H9 (cell line): ENCODE data around the gene ARFGEF2. TPM values are rescaled to one million over a fixed set of nuclear protein-coding genes. Genes with fewer than 3 reads are reported as not detected.
A peak's percentile ranks its signal among the peaks of the same experiment; 100 is the strongest.

ENCODE experiments used
- DNase-seq: peaks from one replicate; pipeline ENCODE4 v3.0.0-alpha.2; 2017
- H2AFZ ChIP-seq: one replicate; pipeline ENCODE4 v1.6.1; 2013; ENCODE audit warnings: mild to moderate bottlenecking, low read length, control low read depth, moderate library complexity
- H2AK5ac ChIP-seq: 2 replicates; pipeline ENCODE4 v1.6.1; 2013; ENCODE audit warnings: low read length, control low read depth, mixed read lengths; ENCODE audit not compliant: insufficient read length
- H2BK120ac ChIP-seq: one replicate; pipeline ENCODE4 v1.6.1; 2013; ENCODE audit warnings: low read depth, mild to moderate bottlenecking, low read length, control low read depth, inconsistent platforms; ENCODE audit not compliant: poor library complexity, severe bottlenecking
- H2BK12ac ChIP-seq: 2 replicates; pipeline ENCODE4 v1.6.1; 2013; ENCODE audit warnings: low read length, control low read depth, mixed read lengths, low read depth; ENCODE audit not compliant: insufficient read length
- H2BK15ac ChIP-seq: 2 replicates; pipeline ENCODE4 v1.6.1; 2013; ENCODE audit warnings: low read depth, low read length, control low read depth
- H2BK20ac ChIP-seq: one replicate; pipeline ENCODE4 v1.6.1; 2013; ENCODE audit warnings: low read depth, mild to moderate bottlenecking, low read length, control low read depth, inconsistent platforms; ENCODE audit not compliant: poor library complexity, severe bottlenecking
- H2BK5ac ChIP-seq: 2 replicates; pipeline ENCODE4 v1.6.1; 2013; ENCODE audit warnings: low read length, control low read depth, mixed read lengths; ENCODE audit not compliant: insufficient read length
- H3K14ac ChIP-seq: 2 replicates; pipeline ENCODE4 v1.6.1; 2013; ENCODE audit warnings: low read length, control low read depth; ENCODE audit not compliant: insufficient read depth
- H3K18ac ChIP-seq: 2 replicates; pipeline ENCODE4 v1.6.1; 2013; ENCODE audit warnings: low read depth, mild to moderate bottlenecking, mixed read lengths, low read length, control low read depth; ENCODE audit not compliant: insufficient read length
- H3K23ac ChIP-seq: 2 replicates; pipeline ENCODE4 v1.6.1; 2013; ENCODE audit warnings: low read length, control low read depth, mixed read lengths, low read depth; ENCODE audit not compliant: insufficient read length
- H3K23me2 ChIP-seq: 2 replicates; pipeline ENCODE4 v1.6.1; 2013; ENCODE audit warnings: low read depth, mild to moderate bottlenecking, mixed read lengths, low read length, control low read depth; ENCODE audit not compliant: insufficient read length, poor library complexity, severe bottlenecking
- H3K27ac ChIP-seq: 2 replicates; pipeline ENCODE4 v1.5.1; 2013; ENCODE audit warnings: low read length, control low read depth, mixed read lengths, low read depth; ENCODE audit not compliant: insufficient read length
- H3K27me3 ChIP-seq: 2 replicates; pipeline ENCODE4 v1.6.1; 2013; ENCODE audit warnings: low read length, control low read depth, inconsistent platforms; ENCODE audit not compliant: insufficient read depth
- H3K4ac ChIP-seq: 2 replicates; pipeline ENCODE4 v1.6.1; 2013; ENCODE audit warnings: low read depth, mild to moderate bottlenecking, control low read depth, inconsistent platforms, low read length, moderate library complexity
- H3K4me1 ChIP-seq: 2 replicates; pipeline ENCODE4 v1.6.1; 2013; ENCODE audit warnings: low read length, control low read depth, inconsistent platforms; ENCODE audit not compliant: insufficient read depth
- H3K4me2 ChIP-seq: 2 replicates; pipeline ENCODE4 v1.6.1; 2013; ENCODE audit warnings: low read length, control low read depth, mixed read lengths; ENCODE audit not compliant: insufficient read length, insufficient read depth
- H3K56ac ChIP-seq: 2 replicates; pipeline ENCODE4 v1.6.1; 2013; ENCODE audit warnings: low read depth, mild to moderate bottlenecking, mixed read lengths, low read length, control low read depth; ENCODE audit not compliant: insufficient read length
- H3K79me1 ChIP-seq: 2 replicates; pipeline ENCODE4 v1.6.1; 2013; ENCODE audit warnings: low read depth, mild to moderate bottlenecking, moderate library complexity, low read length, control low read depth, inconsistent platforms; ENCODE audit not compliant: insufficient read depth, poor library complexity, severe bottlenecking
- H3K79me2 ChIP-seq: 2 replicates; pipeline ENCODE4 v1.6.1; 2013; ENCODE audit warnings: low read length, control low read depth, inconsistent platforms; ENCODE audit not compliant: insufficient read depth
- H3K9ac ChIP-seq: 2 replicates; pipeline ENCODE4 v1.6.1; 2013; ENCODE audit warnings: low read length, control low read depth, mixed read lengths; ENCODE audit not compliant: insufficient read length; ENCODE audit errors: extremely low read depth
- H3K9me3 ChIP-seq: one replicate; pipeline ENCODE4 v1.6.1; 2013; ENCODE audit warnings: low read depth, low read length, inconsistent platforms; ENCODE audit not compliant: control insufficient read depth
- H3T11ph ChIP-seq: one replicate; pipeline ENCODE4 v1.6.1; 2013; ENCODE audit warnings: mild to moderate bottlenecking, low read length, control low read depth, inconsistent platforms
- H4K20me1 ChIP-seq: one replicate; pipeline ENCODE4 v1.6.1; 2013; ENCODE audit not compliant: control insufficient read depth, insufficient read length, insufficient read depth
- H4K5ac ChIP-seq: 2 replicates; pipeline ENCODE4 v1.6.1; 2013; ENCODE audit warnings: low read depth, mild to moderate bottlenecking, mixed read lengths, low read length, control low read depth; ENCODE audit not compliant: insufficient read length
- H4K8ac ChIP-seq: replicated peaks from 2 replicates; pipeline ENCODE4 v1.6.1; 2013; ENCODE audit warnings: low read length, control low read depth, mixed read lengths, low read depth; ENCODE audit not compliant: insufficient read length
- H4K91ac ChIP-seq: 2 replicates; pipeline ENCODE4 v1.6.1; 2013; ENCODE audit warnings: low read depth, mild to moderate bottlenecking, moderate library complexity, mixed read lengths, low read length, control low read depth; ENCODE audit not compliant: insufficient read length
- H3K27ac Mint-ChIP-seq, 3 experiments: 2 replicates in 2 of 3; 3 replicates in 1 of 3; pipeline ENCODE4 v1.8.0; 2020 to 2021; ENCODE audit warnings: mixed read lengths in 3 of 3, mild to moderate bottlenecking in 1 of 3, moderate library complexity in 1 of 3
- H3K27me3 Mint-ChIP-seq: 2 replicates; pipeline ENCODE4 v1.8.0; 2021; ENCODE audit warnings: low read depth, mild to moderate bottlenecking, moderate library complexity, mixed read lengths
- H3K36me3 Mint-ChIP-seq, 3 experiments: 2 replicates in 2 of 3; 3 replicates in 1 of 3; pipeline ENCODE4 v1.8.0; 2020 to 2021; ENCODE audit warnings: low read depth in 3 of 3, mixed read lengths in 3 of 3; ENCODE audit not compliant: insufficient read depth in 1 of 3
- H3K4me1 Mint-ChIP-seq, 2 experiments: 2 replicates each; pipeline ENCODE4 v1.8.0; 2020; ENCODE audit warnings: mixed read lengths in 2 of 2
- H3K4me3 Mint-ChIP-seq, 2 experiments: 2 replicates in 1 of 2; 3 replicates in 1 of 2; pipeline ENCODE4 v1.8.0; 2020 to 2021; ENCODE audit warnings: mild to moderate bottlenecking in 2 of 2, mixed read lengths in 2 of 2, moderate library complexity in 1 of 2
- H3K9me3 Mint-ChIP-seq, 2 experiments: 2 replicates in 1 of 2; 3 replicates in 1 of 2; pipeline ENCODE4 v1.8.0; 2020; ENCODE audit warnings: mild to moderate bottlenecking in 2 of 2, mixed read lengths in 2 of 2, moderate library complexity in 1 of 2
- WGBS: extraction: QIAGEN DNeasy Blood & Tissue Kit; methylation state at CpG from one replicate; pipeline ENCODE4 v1.1.7; 2013; ENCODE audit warnings: missing lambda C conversion rate, low lambda C conversion rate, mixed read lengths; ENCODE audit not compliant: insufficient read length; ENCODE audit errors: extremely low coverage; 5-methylcytosine and 5-hydroxymethylcytosine counted together
- total RNA-seq: library from RNA; stranded (reverse); gene quantifications from 2 replicates; pipeline ENCODE4 v1.2.1, GENCODE V29; 2021
- TF ChIP-seq, protein P1 (sequence below): fragments of 200-600 bp; sonication (generic); conservative IDR thresholded peaks from 3 replicates; pipeline ENCODE4 v1.8.0; 2021; ENCODE audit warnings: antibody characterized with exemption, mild to moderate bottlenecking

ARFGEF2 gene
- total RNA-seq, 1 experiment from 2014 or later = 16.6 TPM

- H3K14ac ChIP-seq = no peak overlapping the region
- no peak overlapping the region for H3K4ac ChIP-seq
- H3K79me2 ChIP-seq = no peaks in the 10 kb centered on the region
- no peak overlapping the region for H4K91ac ChIP-seq
- Mint-ChIP-seq H3K36me3 (peaks cover 35 to 97% (median 87%) of the 10 kb centered on the region in 3 experiments; a peak in 6 of 7 replicates), H3K27ac (peak overlapping the region in 1 of 3 experiments; percentile 15; a peak in 1 of 7 replicates), H3K4me1 (no peaks in the 10 kb centered on the region), H3K27me3 (no peaks in the 10 kb centered on the region), H3K9me3 (no peaks in the 10 kb centered on the region), H3K4me3 (no peak overlapping the region)
- no peak overlapping the region for H4K8ac ChIP-seq
- no peak overlapping the region for H2AK5ac ChIP-seq
- no peak overlapping the region for H3K18ac ChIP-seq
- H3K56ac ChIP-seq = no peak overlapping the region
- no peaks in the 10 kb centered on the region for H4K20me1 ChIP-seq
- WGBS = no CpG with 5 or more reads among the region's 2 CpGs
- H3K23ac ChIP-seq = no peak overlapping the region
- peaks cover 2% of the 10 kb centered on the region for H3K79me1 ChIP-seq
- H2BK15ac ChIP-seq = no peak overlapping the region
- H2AFZ ChIP-seq = no peak overlapping the region
- no peak overlapping the region for H3K9ac ChIP-seq
- no peak overlapping the region for H2BK12ac ChIP-seq
- no peak overlapping the region for H2BK5ac ChIP-seq
- H4K5ac ChIP-seq = no peak overlapping the region
- no peaks in the 10 kb centered on the region for H3K4me1 ChIP-seq
- H3T11ph ChIP-seq = no peak overlapping the region
- no peak overlapping the region for H3K27ac ChIP-seq
- no peaks in the 10 kb centered on the region for H3K9me3 ChIP-seq
- H2BK120ac ChIP-seq = no peak overlapping the region
- no peak for DNase-seq
- TF ChIP-seq, protein P1, sequence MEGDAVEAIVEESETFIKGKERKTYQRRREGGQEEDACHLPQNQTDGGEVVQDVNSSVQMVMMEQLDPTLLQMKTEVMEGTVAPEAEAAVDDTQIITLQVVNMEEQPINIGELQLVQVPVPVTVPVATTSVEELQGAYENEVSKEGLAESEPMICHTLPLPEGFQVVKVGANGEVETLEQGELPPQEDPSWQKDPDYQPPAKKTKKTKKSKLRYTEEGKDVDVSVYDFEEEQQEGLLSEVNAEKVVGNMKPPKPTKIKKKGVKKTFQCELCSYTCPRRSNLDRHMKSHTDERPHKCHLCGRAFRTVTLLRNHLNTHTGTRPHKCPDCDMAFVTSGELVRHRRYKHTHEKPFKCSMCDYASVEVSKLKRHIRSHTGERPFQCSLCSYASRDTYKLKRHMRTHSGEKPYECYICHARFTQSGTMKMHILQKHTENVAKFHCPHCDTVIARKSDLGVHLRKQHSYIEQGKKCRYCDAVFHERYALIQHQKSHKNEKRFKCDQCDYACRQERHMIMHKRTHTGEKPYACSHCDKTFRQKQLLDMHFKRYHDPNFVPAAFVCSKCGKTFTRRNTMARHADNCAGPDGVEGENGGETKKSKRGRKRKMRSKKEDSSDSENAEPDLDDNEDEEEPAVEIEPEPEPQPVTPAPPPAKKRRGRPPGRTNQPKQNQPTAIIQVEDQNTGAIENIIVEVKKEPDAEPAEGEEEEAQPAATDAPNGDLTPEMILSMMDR = no peak
- no peaks in the 10 kb centered on the region for H3K23me2 ChIP-seq
- no peak overlapping the region for H2BK20ac ChIP-seq
- H3K4me2 ChIP-seq = no peak overlapping the region
- no peaks in the 10 kb centered on the region for H3K27me3 ChIP-seq
These were observed 153.0 kb downstream of the ARFGEF2 start for GRCh38 chr20:49074521-49074920.
